ENCODE results near the gene OTOP2.

- TF ChIP-seq CTCF (IDR thresholded peaks at IDR 0.05; ENCODE audit: insufficient read depth, low read depth, low read length), result no peak
- TF ChIP-seq EZH2 (IDR thresholded peaks at IDR 0.05; ENCODE audit: insufficient read depth, low read length), result no peak
Measured at GRCh38 chr17:74936470-74936799, 12.4 kb downstream of the OTOP2 start.
